Endothelial cell of umbilical vein (primary cell): ENCODE data around the gene WFDC6. TPM values are rescaled to one million over a fixed set of nuclear protein-coding genes. Genes with fewer than 3 reads are reported as not detected.

ENCODE experiments used
- BruUV-seq: library from RNA; stranded (reverse); fragments of 400-500 nt; replicated peaks from 2 replicates; lab custom pipeline; 2021; lab: Mats Ljungman, UMichigan
- CTCF ChIA-PET: fragments of 300-600, 350-600 bp; sonication (Branson Sonifier 250); formaldehyde crosslinking; loops from one replicate; lab custom pipeline; 2021; ENCODE audit warnings: antibody characterized with exemption, inconsistent platforms; lab: Charles Lee
- POLR2A ChIA-PET: fragments of 300-600, 350-600 bp; sonication (Branson Sonifier 250); formaldehyde crosslinking; loops from one replicate; lab custom pipeline; 2021; ENCODE audit warnings: antibody characterized with exemption, inconsistent platforms; lab: Charles Lee
- DNase-seq: peaks from one replicate; pipeline ENCODE4 v3.0.0-alpha.2; 2011; ENCODE audit warnings: low read depth, low spot score
- FAIRE-seq: peaks from 2 replicates; lab custom pipeline; 2011; peaks lifted over from hg19 to GRCh38; lab: Jason Lieb, UNC
- H2AFZ ChIP-seq: 2 replicates; pipeline ENCODE4 v1.6.0; 2012; ENCODE audit warnings: low read depth, low read length, control low read depth, inconsistent platforms
- H3K27ac ChIP-seq: 2 replicates; pipeline ENCODE4 v1.5.1; 2011; ENCODE audit warnings: low read depth, mild to moderate bottlenecking, control low read depth, low read length, moderate library complexity; ENCODE audit not compliant: insufficient read depth
- H3K27me3 ChIP-seq, 2 experiments: 2 replicates each; pipeline versions ENCODE4 v1.6.0 to v1.6.1; 2011; ENCODE audit warnings: low read length in 2 of 2, mixed read lengths in 1 of 2; ENCODE audit not compliant: control insufficient read depth in 2 of 2, insufficient read depth in 2 of 2
- H3K36me3 ChIP-seq, 2 experiments: 2 replicates in 1 of 2; 3 replicates in 1 of 2; pipeline ENCODE4 v1.5.1; 2011; ENCODE audit warnings: low read length in 2 of 2, mild to moderate bottlenecking in 1 of 2, moderate library complexity in 1 of 2; ENCODE audit not compliant: control insufficient read depth in 2 of 2, insufficient read depth in 2 of 2; ENCODE audit errors: extremely low read depth in 1 of 2
- H3K4me1 ChIP-seq: 3 replicates; pipeline ENCODE4 v1.5.1; 2011; ENCODE audit warnings: mild to moderate bottlenecking, low read length; ENCODE audit not compliant: control insufficient read depth, insufficient read depth; ENCODE audit errors: extremely low read depth
- H3K4me2 ChIP-seq: 2 replicates; pipeline ENCODE4 v1.6.1; 2011; ENCODE audit warnings: low read length, control low read depth, mixed read lengths; ENCODE audit not compliant: insufficient read depth
- H3K4me3 ChIP-seq, 3 experiments: fragments of 200-600 bp in 1 of 3; sonication (generic), shearing (Covaris generic) in 1 of 3; replicated peaks in 1 of 3; 2 replicates each; pipeline ENCODE4 v1.5.1; 2011 to 2016; ENCODE audit warnings: control low read depth in 3 of 3, low read length in 3 of 3, mild to moderate bottlenecking in 2 of 3, inconsistent platforms in 1 of 3, low read depth in 1 of 3, moderate library complexity in 1 of 3; ENCODE audit not compliant: insufficient read depth in 1 of 3
- H3K79me2 ChIP-seq: 2 replicates; pipeline ENCODE4 v1.6.0; 2012; ENCODE audit warnings: low read length, inconsistent platforms; ENCODE audit not compliant: control insufficient read depth, insufficient read depth
- H3K9ac ChIP-seq: replicated peaks from 2 replicates; pipeline ENCODE3; 2011; ENCODE audit warnings: low read length, control low read depth; ENCODE audit not compliant: insufficient read depth; ENCODE audit errors: extremely low read depth
- H3K9me1 ChIP-seq: replicated peaks from 3 replicates; pipeline ENCODE4 v1.6.0; 2011; ENCODE audit warnings: mild to moderate bottlenecking, low read length; ENCODE audit not compliant: control insufficient read depth, insufficient read depth; ENCODE audit errors: extremely low read depth
- H3K9me3 ChIP-seq: replicated peaks from 2 replicates; pipeline ENCODE4 v1.5.1; 2012; ENCODE audit warnings: low read length, inconsistent platforms; ENCODE audit not compliant: control insufficient read depth, insufficient read depth
- H4K20me1 ChIP-seq: replicated peaks from 2 replicates; pipeline ENCODE3; 2011; ENCODE audit warnings: mild to moderate bottlenecking, low read length; ENCODE audit not compliant: control insufficient read depth, insufficient read depth; ENCODE audit errors: extremely low read depth
- CTCF ChIP-seq, 2 donors: IDR thresholded peaks; 1 replicate in 1 of 2; 2 replicates in 1 of 2; pipeline ENCODE4 v1.5.1; 2011; ENCODE audit warnings: low read length in 2 of 2, mild to moderate bottlenecking in 2 of 2, moderate library complexity in 2 of 2, control low read depth in 1 of 2, inconsistent platforms in 1 of 2, low read depth in 1 of 2; ENCODE audit not compliant: insufficient read depth in 1 of 2; ENCODE audit errors: extremely low read depth in 1 of 2
- EZH2 ChIP-seq: IDR thresholded peaks from 2 replicates; pipeline ENCODE4 v1.6.1; 2012; ENCODE audit warnings: borderline replicate concordance, low read depth, mild to moderate bottlenecking, moderate library complexity, low read length, inconsistent platforms; ENCODE audit not compliant: severe bottlenecking
- FOS ChIP-seq: IDR thresholded peaks from 2 replicates; pipeline ENCODE4 v1.6.1; 2011; ENCODE audit warnings: mild to moderate bottlenecking, low read length, moderate library complexity, borderline replicate concordance; ENCODE audit not compliant: insufficient read depth
- GATA2 ChIP-seq: IDR thresholded peaks from 2 replicates; pipeline ENCODE4 v1.7.0; 2011; ENCODE audit warnings: low read depth, mild to moderate bottlenecking, moderate library complexity, mixed read lengths, low read length; ENCODE audit not compliant: insufficient read length, insufficient read depth
- JUN ChIP-seq: IDR thresholded peaks from 2 replicates; pipeline ENCODE4 v1.6.1; 2011; ENCODE audit warnings: borderline replicate concordance, low read depth; ENCODE audit not compliant: insufficient read length, insufficient read depth
- MAX ChIP-seq: IDR thresholded peaks from 2 replicates; pipeline ENCODE4 v1.6.1; 2011; ENCODE audit not compliant: insufficient read depth, insufficient read length
- MYC ChIP-seq: IDR thresholded peaks from one replicate; pipeline ENCODE4 v1.6.1; 2011; ENCODE audit warnings: mild to moderate bottlenecking, low read depth, low read length
- POLR2A ChIP-seq: IDR thresholded peaks from 2 replicates; pipeline ENCODE4 v1.6.1; 2012; ENCODE audit warnings: low read depth, mild to moderate bottlenecking, control low read depth, low read length
- POLR2AphosphoS5 ChIP-seq: IDR thresholded peaks from 2 replicates; pipeline ENCODE4 v1.6.1; 2012; ENCODE audit warnings: low read depth, mild to moderate bottlenecking, control low read depth, low read length, moderate library complexity; ENCODE audit not compliant: insufficient read depth
- dilution Hi-C: fragments of 300-500 bp; cut with MboI; formaldehyde crosslinking; loops from one replicate; pipeline ENCODE4 v1.15.0; 2019; ENCODE audit warnings: low sequenced_read_pairs; ENCODE audit not compliant: extremely low pct_ligation_motif_present
- intact Hi-C: fragments of 100-400 bp; cut with micrococcal nuclease; formaldehyde crosslinking; loops from one replicate; pipeline ENCODE4 v1.10.0; 2022
- polyA plus RNA-seq, 4 experiments: library from polyadenylated mRNA; depleted of rRNA in 3 of 4; stranded (reverse) in 3 of 4; unstranded in 1 of 4; fragments of >200 nt; gene quantifications; 2 replicates each; pipeline versions ENCODE4 v1.2.1 to v1.2.3, GENCODE V29; 2011 to 2012; ENCODE audit warnings: missing spikeins in 1 of 4
- total RNA-seq: library from RNA; stranded (reverse); gene quantifications from 2 replicates; pipeline ENCODE4 v1.2.3, GENCODE V29; 2021

WFDC6 gene
- total and polyA plus RNA-seq, 2 donors (not counting 3 experiments of a cell fraction or from before 2014, with no cell fraction given): not detected

GRCh38 chr20:45515147-45515913 is 24.0 kb downstream of the WFDC6 start, which contains the start of gene SPINT3:
SPINT3 (minus strand) TSS chr20:45515622; CDS start chr20:45515608, 14 bp downstream.
- intact Hi-C loops (no loop called here), dilution Hi-C loops (no loop called here)
- Histone ChIP-seq H3K79me2 (no peaks in the 10 kb centered on the region), H4K20me1 (no peaks in the 10 kb centered on the region), H3K27ac (no peak within 1 kb of the TSS), H3K4me1 (no peaks in the 10 kb centered on the region), H3K36me3 (no peaks in the 10 kb centered on the region), H3K9me1 (no peaks in the 10 kb centered on the region), H3K4me2 (no peak within 1 kb of the TSS), H3K4me3 (no peak within 1 kb of the TSS), H2AFZ (no peak within 1 kb of the TSS), H3K27me3 (no peaks in the 10 kb centered on the region), H3K9ac (no peak within 1 kb of the TSS), H3K9me3 (no peaks in the 10 kb centered on the region)
- FAIRE-seq: no peak
- DNase-seq: no peak
- BruUV-seq: no TSS peak
- CTCF ChIA-PET: no interaction called here
- POLR2A ChIA-PET: no interaction called here
- no peak for TF ChIP-seq POLR2A
- no peak for TF ChIP-seq MAX
- TF ChIP-seq JUN: no peak
- TF ChIP-seq MYC: no peak
- TF ChIP-seq CTCF (IDR thresholded peaks at IDR 0.05; ENCODE audit: extremely low read depth in 1 of 2, insufficient read depth in 1 of 2, low read depth in 1 of 2, low read length in 2 of 2): no peak
- TF ChIP-seq POLR2AphosphoS5: no peak
- TF ChIP-seq EZH2: no peak
- no peak for TF ChIP-seq GATA2
- no peak for TF ChIP-seq FOS
